IgD-negative memory B cell (primary cell): ENCODE results near the gene RSPH9. TPM values are rescaled to one million over a fixed set of nuclear protein-coding genes. Genes with fewer than 3 reads are reported as not detected.
"Not testable (repeated sequence)": the region's sequence is repeated elsewhere in the genome, so short reads cannot be mapped to it uniquely, and the experiment has no call there.

ENCODE experiments used
- H3K27ac Mint-ChIP-seq, 3 donors: one replicate each; pipeline ENCODE4 v1.8.0; 2020 to 2022; ENCODE audit warnings: mild to moderate bottlenecking in 3 of 3, mixed read lengths in 3 of 3, moderate library complexity in 1 of 3
- H3K27me3 Mint-ChIP-seq: one replicate; pipeline ENCODE4 v1.8.0; 2021; ENCODE audit warnings: mixed read lengths
- H3K36me3 Mint-ChIP-seq: one replicate; pipeline ENCODE4 v1.8.0; 2020; ENCODE audit warnings: mild to moderate bottlenecking, mixed read lengths
- H3K4me1 Mint-ChIP-seq, 3 donors: one replicate each; pipeline ENCODE4 v1.8.0; 2020 to 2022; ENCODE audit warnings: mixed read lengths in 3 of 3, mild to moderate bottlenecking in 1 of 3
- H3K4me3 Mint-ChIP-seq, 4 donors: one replicate each; pipeline ENCODE4 v1.8.0; 2020 to 2022; ENCODE audit warnings: mild to moderate bottlenecking in 4 of 4, mixed read lengths in 4 of 4, moderate library complexity in 3 of 4
- H3K9me3 Mint-ChIP-seq, 3 donors: one replicate each; pipeline ENCODE4 v1.8.0; 2020 to 2021; ENCODE audit warnings: mixed read lengths in 3 of 3, mild to moderate bottlenecking in 1 of 3
- polyA plus RNA-seq: library from polyadenylated mRNA; unstranded; fragments of 300-500 nt; fragmentation: Illumina TruSeq; gene quantifications from one replicate; pipeline ENCODE4 v1.2.3, GENCODE V29; 2021

RSPH9 gene
- polyA plus RNA-seq, 1 donor from 2014 or later: 1.2 TPM

DNA sequence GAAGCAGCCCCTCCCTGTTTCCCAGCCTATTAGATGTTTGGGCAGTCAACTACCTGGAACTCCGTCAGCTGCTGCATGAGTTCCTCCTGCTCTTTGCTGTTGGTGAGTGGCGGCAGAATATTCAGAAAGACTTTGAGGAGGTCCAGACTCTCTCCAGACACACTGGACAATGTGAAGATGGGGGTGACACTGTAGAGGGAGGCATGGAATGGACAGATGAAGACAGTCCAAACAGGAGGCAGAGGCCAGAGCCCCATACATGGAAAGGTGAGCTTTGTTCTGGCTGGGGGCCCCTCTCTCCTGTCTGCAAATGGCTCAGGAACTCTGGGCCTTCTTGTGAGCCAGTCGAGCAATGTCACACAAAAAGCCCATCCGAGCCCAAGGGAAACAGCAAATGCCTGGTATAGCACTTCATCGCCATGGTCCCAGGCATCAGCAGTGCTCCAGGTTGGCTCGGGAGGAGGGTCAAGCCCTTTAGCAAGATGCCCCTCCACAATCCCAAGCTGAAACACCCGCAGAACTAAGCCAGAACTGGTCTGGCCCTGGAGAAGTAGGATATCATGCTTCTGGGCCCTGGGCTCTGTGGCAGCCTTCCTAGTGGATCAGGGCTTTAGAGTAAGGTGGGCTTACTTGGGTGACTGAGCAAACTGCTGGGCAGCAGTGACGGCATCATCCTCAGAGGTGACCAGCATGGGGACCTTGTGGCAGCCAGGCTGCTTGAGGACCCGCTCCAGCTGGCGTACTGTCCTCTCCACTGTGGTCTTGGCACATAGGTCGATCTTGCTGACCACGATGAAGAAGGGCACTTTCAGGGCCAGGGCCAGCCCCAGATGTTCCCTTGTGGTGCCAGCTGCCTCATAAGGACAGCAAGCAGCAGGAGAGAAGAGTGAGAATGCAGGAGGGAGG lies 20.7 kb upstream of the RSPH9 start:
- Mint-ChIP-seq H3K9me3 (no peaks in the 10 kb centered on the region), H3K4me1 (peaks cover 20 to 22% (median 21%) of the 10 kb centered on the region in 3 donors), H3K36me3 (peaks cover 6% of the 10 kb centered on the region), H3K27me3 (no peaks in the 10 kb centered on the region), H3K4me3 (peak overlapping the region in 1 of 4 donors; percentile 69), H3K27ac (no peak overlapping the region)

DNA sequence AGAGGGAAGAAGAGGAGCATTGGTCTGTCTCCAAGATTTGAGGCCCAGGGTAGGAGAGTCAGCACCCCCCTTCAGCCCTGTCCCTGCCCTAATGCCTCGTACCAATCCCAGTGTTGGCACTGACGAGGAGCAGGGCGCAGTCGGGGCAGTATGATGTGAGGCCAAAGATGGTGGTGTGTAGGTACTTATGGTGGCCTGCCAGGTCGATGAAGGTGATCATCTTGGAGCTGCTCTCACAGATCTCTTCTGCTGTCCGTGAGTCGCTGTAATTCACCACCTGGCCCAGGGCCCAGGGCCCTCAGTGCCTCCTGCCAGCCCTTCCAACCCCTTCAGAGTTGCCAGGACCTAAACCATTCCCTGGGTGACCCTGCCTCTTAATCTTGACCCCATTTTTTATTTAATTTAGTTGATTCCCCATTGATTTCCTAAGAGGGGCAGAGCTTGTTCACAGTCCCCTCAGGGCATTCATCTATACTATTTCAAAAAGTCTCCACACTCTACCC lies 20.0 kb upstream of the RSPH9 start:
- H3K27ac Mint-ChIP-seq: no peak overlapping the region
- no peaks in the 10 kb centered on the region for H3K27me3 Mint-ChIP-seq
- H3K4me1 Mint-ChIP-seq: peaks cover 15 to 19% (median 17%) of the 10 kb centered on the region in 3 donors
- H3K4me3 Mint-ChIP-seq: no peak overlapping the region
- H3K36me3 Mint-ChIP-seq: peaks cover 4% of the 10 kb centered on the region
- H3K9me3 Mint-ChIP-seq: no peaks in the 10 kb centered on the region

DNA sequence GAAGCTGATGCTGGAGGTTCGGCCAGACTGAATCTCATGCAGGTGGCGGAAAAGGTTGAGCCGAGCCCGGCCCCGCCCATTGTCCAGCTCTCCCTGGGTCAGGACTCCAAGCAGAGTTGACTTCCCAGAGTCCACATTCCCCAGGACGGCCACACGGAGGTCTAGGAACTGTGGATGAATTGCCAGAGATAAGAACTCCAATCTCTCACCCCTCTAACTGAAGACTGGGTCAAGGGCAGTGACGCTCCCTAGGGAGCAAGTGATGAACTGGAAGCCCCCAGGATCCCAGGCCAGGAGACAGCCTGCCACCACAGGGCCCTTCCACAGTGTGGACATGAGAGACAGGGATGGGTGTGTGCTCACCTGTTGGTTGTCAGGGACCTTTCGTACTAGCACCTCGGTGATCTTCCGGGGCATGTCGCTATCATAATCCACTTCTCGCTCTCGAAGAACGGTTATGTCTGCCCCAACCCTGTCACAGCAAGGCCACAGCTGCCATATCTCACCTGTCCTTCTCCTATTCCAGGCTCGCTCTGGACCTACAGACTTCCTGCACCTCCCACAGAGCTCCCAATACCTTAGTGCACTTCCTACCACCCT lies 19.3 kb upstream of the RSPH9 start:
- Mint-ChIP-seq H3K27ac (no peak overlapping the region), H3K9me3 (no peaks in the 10 kb centered on the region)

DNA sequence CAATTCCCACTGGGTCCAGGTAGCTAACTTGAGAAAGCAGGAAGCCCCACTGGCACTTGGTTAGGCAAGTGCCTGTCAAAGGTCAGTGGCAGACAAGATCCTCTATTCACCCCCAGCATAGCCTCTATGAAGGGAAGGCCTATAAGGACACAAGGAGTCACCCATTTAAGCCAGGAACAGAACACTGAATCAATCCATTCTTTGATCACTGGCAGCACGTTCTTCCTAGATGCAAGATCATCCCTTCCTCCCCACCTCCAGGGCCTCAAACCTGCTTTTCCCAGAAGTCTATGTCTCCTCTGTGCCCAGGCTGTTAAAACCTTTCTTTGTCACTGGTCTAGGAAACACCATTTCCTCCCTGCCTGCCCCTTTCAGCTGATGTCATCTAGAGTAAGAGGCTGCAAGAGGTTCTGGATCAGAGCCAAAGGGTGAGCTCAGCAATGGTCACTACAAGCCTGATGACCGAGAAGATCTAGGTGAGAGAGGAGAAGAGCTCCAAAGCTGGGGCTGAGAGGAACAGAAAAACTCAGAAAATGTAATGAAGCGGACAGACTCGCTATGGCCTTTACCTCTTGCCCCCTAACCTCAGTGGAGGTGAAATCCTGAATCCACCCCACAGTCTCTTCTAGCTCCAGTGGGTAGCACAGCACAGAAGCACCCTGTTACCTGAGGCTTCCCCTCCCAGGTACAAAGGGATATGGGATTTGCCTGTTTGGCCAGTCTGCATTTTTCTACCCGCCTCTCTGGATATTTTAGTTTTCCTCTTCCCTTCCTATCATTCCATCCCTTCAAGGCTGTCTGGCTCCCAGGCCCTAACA lies 17.6 kb upstream of the RSPH9 start:
- Mint-ChIP-seq H3K36me3 (peaks cover 2% of the 10 kb centered on the region), H3K4me3 (peak overlapping the region; percentile 22 to 97 (median 72)), H3K27me3 (no peaks in the 10 kb centered on the region), H3K27ac (peak overlapping the region in 2 of 3 donors; percentile 74 to 79), H3K4me1 (peaks cover 19 to 24% (median 20%) of the 10 kb centered on the region in 3 donors), H3K9me3 (no peaks in the 10 kb centered on the region)

More for the DNA sequence above, 19.3 kb upstream of the RSPH9 start:
- no peaks in the 10 kb centered on the region for H3K27me3 Mint-ChIP-seq
- H3K4me1 Mint-ChIP-seq: peaks cover 19 to 22% (median 22%) of the 10 kb centered on the region in 3 donors
- peaks cover 4% of the 10 kb centered on the region for H3K36me3 Mint-ChIP-seq
- peak overlapping the region in 1 of 4 donors; percentile 28 for H3K4me3 Mint-ChIP-seq

DNA sequence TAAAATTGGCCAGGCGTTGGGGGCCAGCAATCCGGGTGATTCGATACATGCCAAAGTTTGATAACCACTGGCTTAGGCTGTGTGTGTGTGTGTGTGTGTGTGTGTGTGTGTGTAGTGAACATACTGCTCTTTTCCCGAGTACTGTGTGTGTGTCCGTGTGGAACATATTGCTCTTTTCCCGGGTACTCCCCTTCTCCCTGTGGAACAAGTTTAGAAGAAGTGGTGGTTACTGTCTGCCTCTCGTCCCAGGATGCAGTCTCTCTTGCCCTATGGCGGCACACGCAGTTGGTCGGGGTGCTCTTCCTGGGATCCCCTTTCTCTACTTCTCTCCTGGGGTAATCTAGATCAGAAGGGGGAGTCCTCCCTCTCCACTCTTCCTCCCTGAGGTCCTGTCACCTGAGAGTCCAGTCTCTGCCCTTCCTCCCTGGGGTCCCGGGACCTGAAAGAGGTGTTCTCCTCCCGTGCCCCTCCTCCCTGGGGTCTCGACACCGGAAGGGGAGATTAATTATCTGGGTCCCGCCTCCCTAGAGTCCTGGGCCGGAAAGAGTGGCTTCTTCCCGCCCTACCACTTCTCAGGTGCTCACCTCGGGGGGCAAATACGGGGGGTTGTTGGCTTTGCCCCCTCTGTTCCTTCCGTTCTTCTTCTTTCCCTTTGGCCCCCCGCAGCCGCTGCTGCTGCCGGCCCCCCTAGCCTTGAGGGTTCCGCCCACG lies 16.3 kb upstream of the RSPH9 start:
- Mint-ChIP-seq H3K4me1 (peaks cover 14 to 24% (median 19%) of the 10 kb centered on the region in 3 donors), H3K36me3 (peaks cover 2% of the 10 kb centered on the region), H3K27ac (peak overlapping the region; percentile 94 to 96 (median 96)), H3K4me3 (peak overlapping the region; percentile 95 to 100 (median 98)), H3K9me3 (no peaks in the 10 kb centered on the region), H3K27me3 (no peaks in the 10 kb centered on the region)

DNA sequence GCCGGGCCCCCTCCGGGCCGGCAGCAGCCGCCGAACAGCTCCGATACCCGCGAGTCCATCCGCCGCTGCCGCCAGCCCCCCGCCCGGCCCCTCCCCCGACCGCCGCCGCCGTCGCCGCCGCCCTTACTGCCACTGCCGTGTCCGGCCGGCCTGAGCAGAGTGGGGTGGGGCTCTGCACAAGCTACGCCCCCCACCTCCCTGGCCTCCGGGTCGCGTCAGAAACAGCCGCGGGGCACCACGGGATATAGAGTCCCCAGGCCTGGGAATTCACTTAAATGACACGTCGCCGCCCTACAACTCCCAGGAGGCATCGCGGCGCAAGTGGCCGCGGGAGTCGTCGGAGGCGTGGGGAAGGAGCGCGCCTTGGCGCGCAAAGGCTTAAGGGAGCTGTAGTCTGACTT lies 15.7 kb upstream of the RSPH9 start, which contains the start of gene GTPBP2:
Gene GTPBP2 (minus strand): TSS at position 161 of the 401 bp plus-strand sequence. CDS start 102 bp downstream, at position 59.
- peaks cover 14 to 24% (median 19%) of the 10 kb centered on the region in 3 donors for H3K4me1 Mint-ChIP-seq
- peaks cover 2% of the 10 kb centered on the region for H3K36me3 Mint-ChIP-seq
- no peaks in the 10 kb centered on the region for H3K9me3 Mint-ChIP-seq
- H3K4me3 Mint-ChIP-seq: peak within 1 kb of the TSS; percentile 95 to 100 (median 98)
- no peaks in the 10 kb centered on the region for H3K27me3 Mint-ChIP-seq
- H3K27ac Mint-ChIP-seq: peak within 1 kb of the TSS; percentile 96 to 97 (median 96)

DNA sequence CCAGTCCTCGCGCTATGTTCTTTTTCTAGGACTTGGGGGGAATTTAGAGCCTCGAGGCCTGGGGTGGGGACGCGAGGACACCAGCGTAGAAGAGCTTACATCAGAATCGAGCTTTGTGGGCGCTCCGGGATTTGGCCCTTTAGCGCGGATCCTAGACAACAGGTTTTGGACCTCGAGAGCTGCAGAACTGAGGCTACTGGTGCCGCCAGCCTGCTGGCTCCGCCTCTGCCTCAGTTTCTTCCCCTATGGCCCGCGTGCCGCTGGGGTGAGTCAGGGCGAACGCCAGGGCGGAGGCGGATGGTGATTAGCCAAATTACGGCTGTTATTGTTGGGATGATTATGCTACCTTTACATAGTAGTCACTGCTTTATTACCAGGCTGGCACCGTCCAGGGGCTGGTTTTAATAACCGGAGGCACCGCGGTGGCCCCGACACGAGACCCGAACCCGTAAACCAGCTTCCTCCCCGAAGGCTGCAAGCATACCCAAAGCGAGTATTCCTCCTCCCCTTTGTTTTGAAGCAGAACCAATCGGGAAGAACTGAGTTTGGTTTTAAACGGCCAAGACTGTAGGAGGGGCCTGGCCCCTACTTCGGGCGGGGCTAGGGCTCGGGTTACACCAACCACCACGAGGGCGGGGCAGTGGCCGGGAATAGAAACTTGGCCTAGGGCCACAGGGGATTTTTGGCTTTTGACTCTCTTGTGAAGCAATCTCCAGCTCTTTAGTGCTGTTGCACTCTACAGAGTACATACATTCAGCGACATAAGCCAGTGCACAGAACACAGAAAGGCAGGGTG lies 15.1 kb upstream of the RSPH9 start:
- Mint-ChIP-seq H3K9me3 (no peaks in the 10 kb centered on the region), H3K36me3 (no peaks in the 10 kb centered on the region), H3K4me1 (peaks cover 14 to 24% (median 19%) of the 10 kb centered on the region in 3 donors), H3K4me3 (peak overlapping the region; percentile 95 to 100 (median 98)), H3K27me3 (no peaks in the 10 kb centered on the region), H3K27ac (peak overlapping the region; percentile 55 to 97 (median 96))

DNA sequence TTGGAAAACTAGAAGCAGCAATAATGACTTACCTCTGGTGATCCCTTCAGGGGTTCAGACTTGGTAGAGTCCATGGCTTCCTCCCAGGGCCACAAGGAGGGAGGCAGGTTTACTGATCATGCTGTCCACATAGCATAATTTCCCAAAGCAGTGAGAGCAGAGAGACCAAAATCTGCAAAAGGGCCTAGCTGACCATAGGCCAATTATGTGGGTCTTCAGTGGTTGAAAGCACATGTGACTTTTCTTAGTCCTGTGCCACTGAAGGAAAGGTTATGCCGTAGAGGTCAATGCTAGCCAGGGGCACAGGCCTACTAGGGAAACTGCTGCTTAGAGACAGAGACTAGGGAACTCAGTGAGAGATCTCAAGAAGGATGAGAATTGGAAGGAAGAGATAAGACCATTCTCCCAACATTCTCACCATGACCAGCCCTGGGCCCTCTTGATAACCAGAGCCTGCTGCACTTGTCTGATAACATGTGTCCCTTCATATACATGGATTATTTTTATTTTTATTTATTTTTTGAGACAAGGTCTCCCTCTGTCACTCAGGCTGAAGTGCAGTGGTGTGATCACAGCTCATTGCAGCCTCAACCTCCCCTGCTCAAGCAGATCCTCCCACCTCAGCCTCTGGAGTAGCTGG lies 13.7 kb upstream of the RSPH9 start:
- H3K27me3 Mint-ChIP-seq: no peaks in the 10 kb centered on the region
- peak overlapping the region in 2 of 4 donors; percentile 54 to 78 for H3K4me3 Mint-ChIP-seq
- H3K4me1 Mint-ChIP-seq: peaks cover 19 to 30% (median 26%) of the 10 kb centered on the region in 3 donors
- no peaks in the 10 kb centered on the region for H3K9me3 Mint-ChIP-seq
- H3K27ac Mint-ChIP-seq: peak overlapping the region in 1 of 3 donors; percentile 60
- H3K36me3 Mint-ChIP-seq: no peaks in the 10 kb centered on the region

DNA sequence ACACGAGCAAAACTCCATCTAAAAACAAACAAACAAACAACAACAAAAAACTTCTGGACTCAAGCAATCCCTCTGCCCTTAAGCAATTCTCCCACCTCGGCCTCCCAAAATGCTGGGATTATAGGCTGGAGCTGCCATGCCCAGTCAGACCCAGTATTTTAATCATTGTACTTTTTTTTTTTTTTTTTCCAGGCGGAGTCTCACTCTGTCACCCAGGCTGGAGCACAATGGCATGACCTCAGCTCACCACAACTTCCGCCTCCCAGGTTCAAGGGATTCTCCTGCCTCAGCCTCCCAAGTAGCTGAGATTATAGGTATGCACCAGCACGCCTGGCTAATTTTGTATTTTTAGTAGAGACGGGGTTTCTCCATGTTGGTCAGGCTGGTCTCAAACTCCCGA lies 11.8 kb upstream of the RSPH9 start:
- H3K27ac Mint-ChIP-seq: peak overlapping the region in 1 of 3 donors; percentile 46
- H3K4me3 Mint-ChIP-seq: peak overlapping the region in 1 of 4 donors; percentile 27
- H3K4me1 Mint-ChIP-seq: peaks cover 17 to 32% (median 23%) of the 10 kb centered on the region in 3 donors
- H3K27me3 Mint-ChIP-seq, H3K36me3 Mint-ChIP-seq, H3K9me3 Mint-ChIP-seq: not testable (repeated sequence)

DNA sequence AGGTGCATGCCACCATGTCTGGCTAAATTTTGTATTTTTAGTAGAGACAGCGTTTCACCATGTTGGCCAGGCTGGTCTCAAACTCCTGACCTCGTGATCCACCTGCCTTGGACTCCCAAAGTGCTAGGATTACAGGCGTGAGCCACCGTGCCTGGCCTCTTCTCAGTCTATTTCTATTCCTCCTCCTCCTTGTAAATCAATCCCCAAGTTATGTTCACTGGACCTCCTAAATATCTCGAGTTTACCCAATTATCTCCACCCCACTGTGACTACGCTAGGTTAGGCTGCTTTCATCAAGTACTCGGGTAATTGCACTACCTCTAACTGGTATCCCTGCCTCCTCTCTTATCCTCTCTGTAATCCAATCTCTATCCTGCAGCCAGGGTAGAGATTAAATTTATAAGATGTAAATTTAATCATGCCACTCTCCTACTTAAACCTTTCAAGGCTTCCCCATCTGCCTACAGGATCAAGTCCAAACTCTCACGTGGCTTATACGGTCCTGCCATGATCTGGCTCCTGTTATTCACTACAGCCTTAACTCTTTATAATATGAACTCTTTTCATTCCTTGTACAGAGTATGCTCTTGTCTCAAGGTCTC lies 10.0 kb upstream of the RSPH9 start:
- peak overlapping the region; percentile 87 to 99 (median 93) for H3K27ac Mint-ChIP-seq
- peak overlapping the region in 3 of 4 donors; percentile 95 to 98 (median 98) for H3K4me3 Mint-ChIP-seq
- peaks cover under 1% of the 10 kb centered on the region for H3K36me3 Mint-ChIP-seq
- H3K4me1 Mint-ChIP-seq: peaks cover 19 to 32% (median 26%) of the 10 kb centered on the region in 3 donors
- H3K9me3 Mint-ChIP-seq: no peaks in the 10 kb centered on the region
- no peaks in the 10 kb centered on the region for H3K27me3 Mint-ChIP-seq

DNA sequence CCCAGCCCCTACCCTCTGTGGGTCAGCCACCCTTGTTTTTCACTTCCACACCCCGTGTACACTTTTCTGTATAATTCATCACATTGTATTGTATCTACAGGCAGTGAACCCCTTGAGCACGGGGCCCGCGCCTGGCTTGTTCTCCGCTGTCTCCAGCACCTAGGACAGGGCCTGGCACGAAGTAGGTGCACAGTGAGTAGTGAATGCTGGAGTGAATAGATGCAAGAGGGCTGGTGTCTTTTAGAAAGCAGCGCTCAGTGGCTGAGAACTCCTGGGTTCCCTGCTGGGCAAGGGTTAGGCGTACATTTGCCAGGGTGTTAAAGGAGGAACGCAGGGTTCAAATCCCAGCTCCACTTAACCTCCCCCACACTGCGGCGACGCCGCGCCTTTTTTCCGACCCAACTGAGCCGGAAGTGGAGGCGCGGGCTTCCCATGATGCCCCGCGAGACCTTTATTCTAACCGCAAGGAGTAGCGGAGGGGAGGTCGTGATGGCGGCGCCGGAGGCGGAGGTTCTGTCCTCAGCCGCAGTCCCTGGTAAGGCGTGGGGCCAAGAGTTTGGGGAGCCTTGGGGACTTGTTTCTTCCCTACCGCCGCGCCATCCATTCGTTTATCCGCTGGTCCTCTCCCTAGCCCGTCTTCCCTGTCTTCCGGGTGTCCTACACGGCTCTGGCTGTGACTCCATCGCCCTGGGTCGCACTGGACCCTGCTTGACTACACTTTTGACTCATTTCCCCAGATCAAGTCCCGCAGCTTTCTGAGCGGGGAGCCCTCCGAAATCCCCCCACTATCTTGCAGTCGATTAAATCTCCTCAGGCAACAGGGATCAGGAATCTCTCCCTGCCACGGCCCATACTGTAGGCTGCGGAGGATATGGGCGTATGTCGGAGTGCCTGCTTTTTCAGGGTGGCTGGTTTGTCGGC lies 9.2 kb upstream of the RSPH9 start, which contains the start of gene MAD2L1BP:
Gene MAD2L1BP (plus strand): TSS at position 454 of the 921 bp plus-strand sequence. CDS start 36 bp downstream, at position 490.
- H3K36me3 Mint-ChIP-seq: peaks cover 1% of the 10 kb centered on the region
- peak within 1 kb of the TSS; percentile 87 to 99 (median 93) for H3K27ac Mint-ChIP-seq
- H3K27me3 Mint-ChIP-seq: no peaks in the 10 kb centered on the region
- peaks cover 15 to 27% (median 21%) of the 10 kb centered on the region in 3 donors for H3K4me1 Mint-ChIP-seq
- H3K9me3 Mint-ChIP-seq: no peaks in the 10 kb centered on the region
- peak within 1 kb of the TSS; percentile 95 to 99 (median 98) for H3K4me3 Mint-ChIP-seq

DNA sequence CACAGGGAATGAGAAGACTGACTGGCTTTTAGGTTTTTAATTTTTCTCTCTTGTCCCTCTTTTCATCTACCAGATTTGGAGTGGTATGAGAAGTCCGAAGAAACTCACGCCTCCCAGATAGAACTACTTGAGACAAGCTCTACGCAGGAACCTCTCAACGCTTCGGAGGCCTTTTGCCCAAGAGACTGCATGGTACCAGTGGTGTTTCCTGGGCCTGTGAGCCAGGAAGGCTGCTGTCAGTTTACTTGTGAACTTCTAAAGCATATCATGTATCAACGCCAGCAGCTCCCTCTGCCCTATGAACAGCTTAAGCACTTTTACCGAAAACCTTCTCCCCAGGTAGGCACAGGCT lies 8.6 kb upstream of the RSPH9 start:
- H3K36me3 Mint-ChIP-seq: peaks cover 1% of the 10 kb centered on the region
- H3K4me1 Mint-ChIP-seq: peaks cover 14 to 23% (median 19%) of the 10 kb centered on the region in 3 donors
- H3K4me3 Mint-ChIP-seq: peak overlapping the region; percentile 95 to 99 (median 98)
- peak overlapping the region; percentile 87 to 99 (median 93) for H3K27ac Mint-ChIP-seq
- H3K9me3 Mint-ChIP-seq: no peaks in the 10 kb centered on the region
- H3K27me3 Mint-ChIP-seq: no peaks in the 10 kb centered on the region
